WI38 (cell line): ENCODE measurements around the gene C5orf46.
"Not testable (repeated sequence)": the region's sequence is repeated elsewhere in the genome, so short reads cannot be mapped to it uniquely, and the experiment has no call there.

ENCODE experiments used
- H3K4me3 ChIP-seq: 2 replicates; pipeline ENCODE4 v1.5.1; 2011; ENCODE audit warnings: low read depth, mild to moderate bottlenecking, control low read depth, low read length
- TF ChIP-seq, protein P1 (sequence below): IDR thresholded peaks from 2 replicates; pipeline ENCODE4 v1.5.1; 2012; ENCODE audit warnings: low read depth, mild to moderate bottlenecking, control low read depth, low read length

C5orf46 gene

DNA sequence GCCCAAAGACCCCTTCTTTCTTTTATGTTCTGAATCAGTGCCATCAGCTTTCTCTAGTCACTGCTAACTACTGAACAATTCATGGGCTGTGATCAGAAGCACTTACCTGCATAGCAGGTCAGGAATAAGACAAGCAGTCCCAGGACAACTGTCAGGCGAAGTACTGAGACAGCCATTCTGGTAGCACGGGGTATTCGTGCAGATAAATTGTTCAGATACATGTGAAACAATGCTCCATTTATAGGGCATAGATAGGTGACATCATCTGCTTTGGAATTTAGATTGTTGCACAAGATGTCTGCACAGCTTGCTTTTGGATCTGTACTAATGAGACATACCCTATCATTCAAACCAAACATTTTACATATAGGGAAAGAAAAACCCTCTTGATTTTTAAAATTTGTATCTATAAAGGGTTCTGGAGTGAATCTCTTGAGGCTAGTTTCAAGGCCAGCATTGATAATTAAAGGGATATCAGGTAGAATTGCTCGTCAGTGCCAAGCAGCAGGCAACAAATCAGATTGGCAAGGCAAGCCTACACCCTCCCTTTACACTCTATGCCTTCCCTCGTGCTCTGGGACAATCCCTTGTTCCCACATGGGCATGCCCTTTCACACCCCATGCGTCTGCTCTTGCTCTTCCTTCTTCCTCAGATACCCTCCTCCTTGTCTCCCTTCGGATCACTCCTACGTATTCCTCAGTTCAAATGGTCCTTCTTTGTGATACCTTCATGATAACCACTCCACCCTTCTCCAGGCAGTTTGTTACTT, at the start of gene C5orf46:
C5orf46 (minus strand) TSS at position 213 of the 770 bp plus-strand sequence; CDS start at position 176, 37 bp downstream.
- no peak within 1 kb of the TSS for H3K4me3 ChIP-seq
- TF ChIP-seq, protein P1, sequence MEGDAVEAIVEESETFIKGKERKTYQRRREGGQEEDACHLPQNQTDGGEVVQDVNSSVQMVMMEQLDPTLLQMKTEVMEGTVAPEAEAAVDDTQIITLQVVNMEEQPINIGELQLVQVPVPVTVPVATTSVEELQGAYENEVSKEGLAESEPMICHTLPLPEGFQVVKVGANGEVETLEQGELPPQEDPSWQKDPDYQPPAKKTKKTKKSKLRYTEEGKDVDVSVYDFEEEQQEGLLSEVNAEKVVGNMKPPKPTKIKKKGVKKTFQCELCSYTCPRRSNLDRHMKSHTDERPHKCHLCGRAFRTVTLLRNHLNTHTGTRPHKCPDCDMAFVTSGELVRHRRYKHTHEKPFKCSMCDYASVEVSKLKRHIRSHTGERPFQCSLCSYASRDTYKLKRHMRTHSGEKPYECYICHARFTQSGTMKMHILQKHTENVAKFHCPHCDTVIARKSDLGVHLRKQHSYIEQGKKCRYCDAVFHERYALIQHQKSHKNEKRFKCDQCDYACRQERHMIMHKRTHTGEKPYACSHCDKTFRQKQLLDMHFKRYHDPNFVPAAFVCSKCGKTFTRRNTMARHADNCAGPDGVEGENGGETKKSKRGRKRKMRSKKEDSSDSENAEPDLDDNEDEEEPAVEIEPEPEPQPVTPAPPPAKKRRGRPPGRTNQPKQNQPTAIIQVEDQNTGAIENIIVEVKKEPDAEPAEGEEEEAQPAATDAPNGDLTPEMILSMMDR = no peak

DNA sequence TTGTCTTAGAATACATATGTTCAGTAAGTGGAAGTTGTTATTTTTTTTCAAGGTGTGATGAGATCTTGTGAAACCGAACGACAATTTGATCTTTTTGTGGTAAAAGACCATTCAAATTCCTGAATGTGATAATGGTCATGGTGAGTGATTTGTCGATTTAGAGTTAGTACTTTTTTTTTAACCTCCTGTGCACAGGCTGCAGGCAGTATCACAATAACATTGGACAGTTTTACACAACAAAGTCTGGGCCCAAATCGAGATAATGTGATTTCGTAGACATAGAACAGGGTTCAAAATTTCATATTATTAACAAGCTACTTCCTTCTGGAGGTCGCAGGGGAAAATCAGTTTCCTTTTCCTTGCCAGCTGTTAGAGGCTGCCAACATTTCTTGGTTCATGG, 48.6 kb upstream of the C5orf46 start:
- TF ChIP-seq, protein P1 = no peak
- no peak overlapping the region for H3K4me3 ChIP-seq

DNA sequence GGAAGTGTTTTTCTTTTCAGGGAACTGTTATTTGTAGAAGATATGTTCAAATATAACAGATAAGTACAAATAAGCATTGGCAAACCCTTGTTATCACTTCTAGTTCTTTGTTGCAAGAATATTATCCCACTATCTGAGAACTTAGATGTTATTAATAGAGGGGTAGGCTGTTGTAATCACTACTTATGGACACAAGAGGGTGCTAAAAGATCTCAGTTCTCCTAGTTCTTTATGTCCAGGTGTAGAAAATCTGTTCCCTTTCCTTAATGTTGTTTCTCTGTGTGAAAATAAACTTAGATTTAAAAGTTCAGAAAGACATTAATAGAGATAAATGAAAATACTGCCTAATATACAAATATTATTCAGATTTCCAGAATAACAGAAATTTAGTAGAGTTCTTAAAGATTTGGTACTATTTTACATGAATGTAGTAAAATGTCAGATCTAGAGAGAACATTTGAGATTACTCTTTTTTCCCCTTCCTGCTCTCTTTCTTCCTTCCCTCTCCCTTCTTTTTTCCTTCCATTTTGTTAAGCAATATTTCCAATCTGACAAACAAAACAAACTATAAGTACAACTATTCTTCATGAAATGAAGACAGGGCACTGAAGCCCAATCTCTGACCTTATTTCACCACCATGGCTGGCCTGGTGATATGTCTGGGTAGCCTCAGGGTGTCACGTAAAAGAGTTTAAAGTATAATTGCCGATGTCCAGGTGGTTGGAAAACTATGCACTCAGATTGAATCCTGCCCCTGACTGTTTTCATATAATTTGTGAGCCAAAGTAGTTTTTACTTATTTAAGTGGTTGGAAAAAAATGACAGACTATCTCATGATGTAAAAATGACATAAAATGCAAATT, 43.6 kb upstream of the C5orf46 start:
- no peak overlapping the region for H3K4me3 ChIP-seq
- TF ChIP-seq, protein P1 = no peak

DNA sequence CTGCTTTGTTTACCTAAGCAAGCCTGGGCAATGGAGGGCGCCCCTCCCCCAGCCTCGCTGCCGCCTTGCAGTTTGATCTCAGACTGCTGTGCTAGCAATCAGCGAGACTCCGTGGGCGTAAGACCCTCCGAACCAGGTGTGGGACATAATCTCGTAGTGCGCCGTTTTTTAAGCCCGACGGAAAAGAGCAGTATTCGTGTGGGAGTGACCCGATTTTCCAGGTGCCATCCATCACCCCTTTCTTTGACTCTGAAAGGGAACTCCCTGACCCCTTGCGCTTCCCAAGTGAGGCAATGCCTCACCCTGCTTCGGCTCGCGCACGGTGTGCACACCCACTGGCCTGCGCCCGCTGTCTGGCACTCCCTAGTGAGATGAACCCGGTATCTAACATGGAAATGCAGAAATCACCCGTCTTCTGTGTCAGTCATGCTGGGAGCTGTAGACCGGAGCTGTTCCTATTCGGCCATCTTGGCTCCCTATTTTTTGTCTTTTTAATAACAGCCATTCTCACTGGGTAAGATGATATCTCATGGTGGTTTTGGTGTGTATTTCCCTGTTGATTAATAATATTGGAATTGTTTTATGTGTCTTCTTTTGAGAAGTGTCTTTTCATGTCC, 40.4 kb upstream of the C5orf46 start:
- H3K4me3 ChIP-seq = not testable (repeated sequence)

DNA sequence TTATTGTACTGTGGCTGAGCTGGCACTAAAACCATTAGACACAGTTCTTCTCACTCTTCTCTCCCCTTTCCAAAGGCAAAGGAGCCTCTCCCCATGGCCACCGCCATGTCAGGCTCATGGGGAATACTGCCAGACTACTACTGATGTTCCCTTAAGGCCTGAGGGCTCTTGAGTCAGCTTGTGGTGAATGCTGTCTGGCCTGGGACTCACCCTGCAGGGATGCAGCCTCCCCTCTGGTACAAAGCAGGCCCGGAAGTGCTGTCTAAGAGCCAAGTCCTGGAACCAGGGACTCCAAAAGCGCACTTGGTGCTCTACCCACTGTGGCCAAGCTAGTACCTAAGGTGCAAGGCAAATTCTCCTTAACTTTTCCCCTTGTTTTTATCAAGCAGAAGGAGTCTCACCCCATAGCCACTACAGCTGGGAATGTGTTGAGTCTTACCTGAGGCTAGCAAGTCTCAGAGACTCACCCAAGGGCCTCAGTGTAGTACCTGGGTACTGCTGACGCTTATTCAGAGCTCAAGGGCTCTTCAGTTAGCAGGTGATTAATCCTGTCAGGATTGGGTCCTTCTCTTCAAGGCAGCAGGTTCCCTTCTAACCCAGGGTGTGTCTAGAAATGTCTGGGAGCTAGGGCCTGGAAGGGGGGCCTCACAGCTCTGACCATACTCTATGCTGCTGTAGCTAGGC, 33.2 kb upstream of the C5orf46 start:
- TF ChIP-seq, protein P1 = no peak
- no peak overlapping the region for H3K4me3 ChIP-seq

DNA sequence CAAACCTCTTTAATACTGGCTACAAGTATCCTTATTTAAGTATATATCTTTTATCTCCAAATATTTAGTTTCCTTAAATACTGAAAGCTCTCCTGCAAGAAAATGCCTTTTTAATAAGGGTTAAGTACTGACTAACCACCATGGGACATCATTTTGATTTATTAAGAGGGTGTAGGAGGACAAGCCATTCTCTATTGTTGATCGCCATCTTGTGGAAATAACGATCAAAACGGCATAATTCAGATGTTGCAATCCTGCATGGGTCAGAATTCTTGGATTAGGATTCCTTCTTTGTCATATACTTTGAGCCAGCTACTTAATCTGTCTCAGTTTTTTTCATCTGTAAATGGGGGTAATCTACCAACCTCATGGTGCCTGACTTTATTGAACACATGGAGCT, 28.7 kb upstream of the C5orf46 start:
- TF ChIP-seq, protein P1 = no peak

DNA sequence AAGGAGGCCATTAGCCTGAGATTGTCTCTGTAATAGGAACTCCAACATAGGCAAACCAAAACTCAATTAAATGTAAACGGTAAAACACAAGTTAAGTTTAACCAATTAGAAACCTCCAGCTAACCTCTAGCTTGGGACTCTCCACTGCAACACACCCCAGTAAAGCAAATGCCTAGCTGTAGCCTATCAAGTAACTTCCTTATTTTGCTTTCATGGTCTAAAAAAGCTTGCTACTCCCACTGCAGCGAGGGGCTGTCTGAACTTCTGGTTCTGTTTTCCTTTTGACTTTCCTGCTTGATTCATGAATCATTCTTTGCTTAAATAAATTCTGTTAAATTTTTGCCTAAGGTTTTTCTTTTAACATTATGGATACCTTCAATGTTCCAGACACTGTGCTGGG, 24.4 kb upstream of the C5orf46 start:
- H3K4me3 ChIP-seq = no peak overlapping the region
- TF ChIP-seq, protein P1 = no peak

More for the DNA sequence above, 28.7 kb upstream of the C5orf46 start:
- no peak overlapping the region for H3K4me3 ChIP-seq
